ENCODE results near the gene CLMN.
"Not testable (repeated sequence)": the region's sequence is repeated elsewhere in the genome, so short reads cannot be mapped to it uniquely, and the experiment has no call there.

DNA sequence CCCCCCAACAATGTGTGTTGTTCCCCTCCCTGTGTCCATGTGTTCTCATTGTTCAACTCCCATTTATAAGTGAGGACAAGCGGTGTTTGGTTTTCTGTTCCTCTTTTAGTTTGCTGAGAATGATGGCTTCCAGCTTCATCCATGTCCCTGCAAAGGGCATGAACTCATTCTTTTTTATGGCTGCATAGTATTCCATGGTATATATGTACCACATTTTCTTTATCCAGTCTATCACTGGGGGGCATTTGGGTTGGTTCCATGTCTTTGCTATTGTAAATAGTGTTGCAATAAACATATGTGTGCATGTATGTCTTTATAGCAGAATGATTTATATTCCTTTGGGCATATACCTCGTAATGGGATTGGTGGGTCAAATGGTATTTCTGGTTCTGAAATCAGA is 118.0 kb downstream of the CLMN start:
- TF ChIP-seq EP300 (IDR thresholded peaks at IDR 0.05): not testable (repeated sequence)
- TF ChIP-seq, protein P1, sequence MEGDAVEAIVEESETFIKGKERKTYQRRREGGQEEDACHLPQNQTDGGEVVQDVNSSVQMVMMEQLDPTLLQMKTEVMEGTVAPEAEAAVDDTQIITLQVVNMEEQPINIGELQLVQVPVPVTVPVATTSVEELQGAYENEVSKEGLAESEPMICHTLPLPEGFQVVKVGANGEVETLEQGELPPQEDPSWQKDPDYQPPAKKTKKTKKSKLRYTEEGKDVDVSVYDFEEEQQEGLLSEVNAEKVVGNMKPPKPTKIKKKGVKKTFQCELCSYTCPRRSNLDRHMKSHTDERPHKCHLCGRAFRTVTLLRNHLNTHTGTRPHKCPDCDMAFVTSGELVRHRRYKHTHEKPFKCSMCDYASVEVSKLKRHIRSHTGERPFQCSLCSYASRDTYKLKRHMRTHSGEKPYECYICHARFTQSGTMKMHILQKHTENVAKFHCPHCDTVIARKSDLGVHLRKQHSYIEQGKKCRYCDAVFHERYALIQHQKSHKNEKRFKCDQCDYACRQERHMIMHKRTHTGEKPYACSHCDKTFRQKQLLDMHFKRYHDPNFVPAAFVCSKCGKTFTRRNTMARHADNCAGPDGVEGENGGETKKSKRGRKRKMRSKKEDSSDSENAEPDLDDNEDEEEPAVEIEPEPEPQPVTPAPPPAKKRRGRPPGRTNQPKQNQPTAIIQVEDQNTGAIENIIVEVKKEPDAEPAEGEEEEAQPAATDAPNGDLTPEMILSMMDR (IDR thresholded peaks at IDR 0.05): not testable (repeated sequence)

All from esophagus muscularis mucosa (tissue), 3 donors.